ENCODE results near the gene CHAMP1. TPM values are rescaled to one million over a fixed set of nuclear protein-coding genes. Genes with fewer than 3 reads are reported as not detected.

The CHAMP1 gene
- 15.4 TPM in 2 replicates for total RNA-seq

GRCh38 chr13:114314074-114314912, at the start of gene CHAMP1:
TSS of gene CHAMP1 (plus strand) at chr13:114314503. CDS start at chr13:114323843, 9,340 bp downstream.

GRCh38 chr13:114281351-114282040, 32.8 kb upstream of the CHAMP1 start, which contains the start of gene UPF3A:
TSS of gene UPF3A (plus strand) at chr13:114281601. CDS start at chr13:114281640, 39 bp downstream.

Small RNA genes lying within 50 kb of the gene (small RNA-seq; reads per million reads assigned to genes)
- 0.49 reads per million for gene MIR4502

Other genes with a start within 250 kb of the CHAMP1 start
- gene RASA3, start 181.9 kb upstream of the CHAMP1 start, total RNA-seq = 59.1 and 74.8 TPM in 2 replicates
- gene CFAP97D2, start 135.2 kb upstream of the CHAMP1 start, total RNA-seq = not detected in 2 replicates
- gene CDC16, start 79.6 kb upstream of the CHAMP1 start, total RNA-seq = 51.7 and 59.2 TPM in 2 replicates
- 25.4 and 28.2 TPM in 2 replicates for gene UPF3A, start 32.9 kb upstream of the CHAMP1 start, total RNA-seq